ENCODE data around the gene CD99L2.

The CD99L2 gene

GRCh38 chrX:150806827-150807226 is 91.6 kb downstream of the CD99L2 start:
- Histone ChIP-seq H3K4me3 (ENCODE audit: low read length) (no peak overlapping the region), H3K36me3 (ENCODE audit: control insufficient read depth, insufficient read depth, low read length) (no peaks in the 10 kb centered on the region), H3K4me1 (ENCODE audit: control insufficient read depth, insufficient read depth, low read length) (no peaks in the 10 kb centered on the region), H3K9ac (ENCODE audit: low read length) (no peak overlapping the region), H3K27ac (ENCODE audit: low read depth, low read length) (no peak overlapping the region), H3K27me3 (ENCODE audit: control insufficient read depth, insufficient read depth, low read length) (no peaks in the 10 kb centered on the region)

GRCh38 chrX:150805736-150806135 is 92.7 kb downstream of the CD99L2 start:
- H3K27me3 ChIP-seq (ENCODE audit: control insufficient read depth, insufficient read depth, low read length): no peaks in the 10 kb centered on the region
- H3K4me3 ChIP-seq (ENCODE audit: low read length): no peak overlapping the region
- H3K27ac ChIP-seq (ENCODE audit: low read depth, low read length): no peak overlapping the region
- H3K9ac ChIP-seq (ENCODE audit: low read length): no peak overlapping the region
- H3K36me3 ChIP-seq (ENCODE audit: control insufficient read depth, insufficient read depth, low read length): no peaks in the 10 kb centered on the region
- H3K4me1 ChIP-seq (ENCODE audit: control insufficient read depth, insufficient read depth, low read length): no peaks in the 10 kb centered on the region

GRCh38 chrX:150792949-150793527 is 105.4 kb downstream of the CD99L2 start:
- no peak overlapping the region for H3K27ac ChIP-seq (ENCODE audit: low read depth, low read length)
- H3K4me3 ChIP-seq (ENCODE audit: low read length): no peak overlapping the region
- no peaks in the 10 kb centered on the region for H3K27me3 ChIP-seq (ENCODE audit: control insufficient read depth, insufficient read depth, low read length)
- H3K9ac ChIP-seq (ENCODE audit: low read length): no peak overlapping the region
- H3K36me3 ChIP-seq (ENCODE audit: control insufficient read depth, insufficient read depth, low read length): no peaks in the 10 kb centered on the region
- no peaks in the 10 kb centered on the region for H3K4me1 ChIP-seq (ENCODE audit: control insufficient read depth, insufficient read depth, low read length)

GRCh38 chrX:150790021-150790420 is 108.4 kb downstream of the CD99L2 start:
- H3K27me3 ChIP-seq (ENCODE audit: control insufficient read depth, insufficient read depth, low read length): no peaks in the 10 kb centered on the region
- H3K36me3 ChIP-seq (ENCODE audit: control insufficient read depth, insufficient read depth, low read length): no peaks in the 10 kb centered on the region
- no peak overlapping the region for H3K9ac ChIP-seq (ENCODE audit: low read length)
- H3K27ac ChIP-seq (ENCODE audit: low read depth, low read length): no peak overlapping the region
- H3K4me1 ChIP-seq (ENCODE audit: control insufficient read depth, insufficient read depth, low read length): no peaks in the 10 kb centered on the region
- no peak overlapping the region for H3K4me3 ChIP-seq (ENCODE audit: low read length)

GRCh38 chrX:150781677-150782076 is 116.8 kb downstream of the CD99L2 start:
- Histone ChIP-seq H3K27ac (ENCODE audit: low read depth, low read length) (no peak overlapping the region), H3K4me3 (ENCODE audit: low read length) (no peak overlapping the region), H3K27me3 (ENCODE audit: control insufficient read depth, insufficient read depth, low read length) (no peaks in the 10 kb centered on the region), H3K36me3 (ENCODE audit: control insufficient read depth, insufficient read depth, low read length) (peaks cover 2% of the 10 kb centered on the region), H3K4me1 (ENCODE audit: control insufficient read depth, insufficient read depth, low read length) (no peaks in the 10 kb centered on the region), H3K9ac (ENCODE audit: low read length) (no peak overlapping the region)

- H3K27ac ChIP-seq (ENCODE audit: low read depth, low read length): no peak overlapping the region
- no peaks in the 10 kb centered on the region for H3K36me3 ChIP-seq (ENCODE audit: control insufficient read depth, insufficient read depth, low read length)
- H3K4me3 ChIP-seq (ENCODE audit: low read length): no peak overlapping the region
- H3K4me1 ChIP-seq (ENCODE audit: control insufficient read depth, insufficient read depth, low read length): no peaks in the 10 kb centered on the region
- no peak overlapping the region for H3K9ac ChIP-seq (ENCODE audit: low read length)
- H3K27me3 ChIP-seq (ENCODE audit: control insufficient read depth, insufficient read depth, low read length): no peaks in the 10 kb centered on the region
Measured at GRCh38 chrX:150779385-150779784, 119.1 kb downstream of the CD99L2 start.

- no peaks in the 10 kb centered on the region for H3K4me1 ChIP-seq (ENCODE audit: control insufficient read depth, insufficient read depth, low read length)
- H3K27ac ChIP-seq (ENCODE audit: low read depth, low read length): no peak overlapping the region
- H3K27me3 ChIP-seq (ENCODE audit: control insufficient read depth, insufficient read depth, low read length): no peaks in the 10 kb centered on the region
- no peak overlapping the region for H3K9ac ChIP-seq (ENCODE audit: low read length)
- no peaks in the 10 kb centered on the region for H3K36me3 ChIP-seq (ENCODE audit: control insufficient read depth, insufficient read depth, low read length)
- no peak overlapping the region for H3K4me3 ChIP-seq (ENCODE audit: low read length)
Measured at GRCh38 chrX:150777328-150777992, 121.0 kb downstream of the CD99L2 start.

- Histone ChIP-seq H3K36me3 (ENCODE audit: control insufficient read depth, insufficient read depth, low read length) (no peaks in the 10 kb centered on the region), H3K9ac (ENCODE audit: low read length) (no peak overlapping the region), H3K27ac (ENCODE audit: low read depth, low read length) (no peak overlapping the region), H3K27me3 (ENCODE audit: control insufficient read depth, insufficient read depth, low read length) (no peaks in the 10 kb centered on the region), H3K4me1 (ENCODE audit: control insufficient read depth, insufficient read depth, low read length) (no peaks in the 10 kb centered on the region), H3K4me3 (ENCODE audit: low read length) (no peak overlapping the region)
Measured at GRCh38 chrX:150775569-150776350, 122.7 kb downstream of the CD99L2 start.

- Histone ChIP-seq H3K4me3 (ENCODE audit: low read length) (no peak overlapping the region), H3K4me1 (ENCODE audit: control insufficient read depth, insufficient read depth, low read length) (no peaks in the 10 kb centered on the region), H3K27me3 (ENCODE audit: control insufficient read depth, insufficient read depth, low read length) (no peaks in the 10 kb centered on the region), H3K36me3 (ENCODE audit: control insufficient read depth, insufficient read depth, low read length) (no peaks in the 10 kb centered on the region), H3K9ac (ENCODE audit: low read length) (no peak overlapping the region), H3K27ac (ENCODE audit: low read depth, low read length) (no peak overlapping the region)
Measured at GRCh38 chrX:150774798-150775568, 123.5 kb downstream of the CD99L2 start.

GRCh38 chrX:150773634-150774033 is 124.8 kb downstream of the CD99L2 start:
- Histone ChIP-seq H3K4me1 (ENCODE audit: control insufficient read depth, insufficient read depth, low read length) (no peaks in the 10 kb centered on the region), H3K27ac (ENCODE audit: low read depth, low read length) (no peak overlapping the region), H3K36me3 (ENCODE audit: control insufficient read depth, insufficient read depth, low read length) (no peaks in the 10 kb centered on the region), H3K9ac (ENCODE audit: low read length) (no peak overlapping the region), H3K27me3 (ENCODE audit: control insufficient read depth, insufficient read depth, low read length) (no peaks in the 10 kb centered on the region), H3K4me3 (ENCODE audit: low read length) (no peak overlapping the region)

- no peak overlapping the region for H3K27ac ChIP-seq (ENCODE audit: low read depth, low read length)
- H3K4me3 ChIP-seq (ENCODE audit: low read length): no peak overlapping the region
- no peaks in the 10 kb centered on the region for H3K27me3 ChIP-seq (ENCODE audit: control insufficient read depth, insufficient read depth, low read length)
- H3K36me3 ChIP-seq (ENCODE audit: control insufficient read depth, insufficient read depth, low read length): no peaks in the 10 kb centered on the region
- no peaks in the 10 kb centered on the region for H3K4me1 ChIP-seq (ENCODE audit: control insufficient read depth, insufficient read depth, low read length)
- H3K9ac ChIP-seq (ENCODE audit: low read length): no peak overlapping the region
Measured at GRCh38 chrX:150773117-150773516, 125.4 kb downstream of the CD99L2 start.

Measured in rectal smooth muscle tissue (tissue), 1 donor.